Measurements from ENCODE around the gene NAB2.
"Not testable (repeated sequence)": the region's sequence is repeated elsewhere in the genome, so short reads cannot be mapped to it uniquely, and the experiment has no call there.

The NAB2 gene

GRCh38 chr12:57112492-57113294 lies 23.8 kb downstream of the NAB2 start:
- DNase-seq = no peak

- DNase-seq = no peak
These were observed 27.8 kb downstream of the NAB2 start for GRCh38 chr12:57116580-57117281.

GRCh38 chr12:57118711-57119271 lies 29.9 kb downstream of the NAB2 start:
- no peak for DNase-seq

GRCh38 chr12:57119294-57120085 lies 30.6 kb downstream of the NAB2 start:
- DNase-seq = no peak

- not testable (repeated sequence) for DNase-seq
These were observed 31.8 kb downstream of the NAB2 start for GRCh38 chr12:57120718-57121117.

GRCh38 chr12:57123813-57124212 lies 34.9 kb downstream of the NAB2 start:
- no peak for DNase-seq

- DNase-seq = no peak
These were observed 35.5 kb downstream of the NAB2 start for GRCh38 chr12:57124261-57124877.

- no peak for DNase-seq
These were observed 37.1 kb downstream of the NAB2 start for GRCh38 chr12:57126061-57126460.

GRCh38 chr12:57126561-57126960 lies 37.6 kb downstream of the NAB2 start:
- no peak for DNase-seq

- DNase-seq = no peak
These were observed 38.3 kb downstream of the NAB2 start for GRCh38 chr12:57127101-57127725.

- peak; percentile 13 for DNase-seq
These were observed 39.0 kb downstream of the NAB2 start, which contains the start of gene LRP1 for GRCh38 chr12:57127726-57128518. Gene LRP1 (plus strand): TSS chr12:57128483. CDS start chr12:57128965, 482 bp downstream.

- no peak for DNase-seq
These were observed 39.8 kb downstream of the NAB2 start for GRCh38 chr12:57128519-57129247.

- DNase-seq = no peak
These were observed 40.5 kb downstream of the NAB2 start for GRCh38 chr12:57129321-57129842.

- DNase-seq = no peak
These were observed 41.0 kb downstream of the NAB2 start for GRCh38 chr12:57129889-57130288.

GRCh38 chr12:57130941-57131340 lies 42.0 kb downstream of the NAB2 start:
- DNase-seq = no peak

- DNase-seq = no peak
These were observed 43.2 kb downstream of the NAB2 start for GRCh38 chr12:57131896-57132744.

GRCh38 chr12:57133013-57133569 lies 44.2 kb downstream of the NAB2 start:
- DNase-seq = no peak

- DNase-seq = no peak
These were observed 45.0 kb downstream of the NAB2 start for GRCh38 chr12:57133916-57134315.

GRCh38 chr12:57134949-57135348 lies 46.0 kb downstream of the NAB2 start:
- DNase-seq = no peak
